Neural cell (in vitro differentiated cells): Measurements from ENCODE around the gene GRPR. TPM values are rescaled to one million over a fixed set of nuclear protein-coding genes. Genes with fewer than 3 reads are reported as not detected.

Experiments
- H2AFZ ChIP-seq: fragments of 200-600, 300-800 bp; sonication (generic), shearing (Covaris generic); 2 replicates; pipeline ENCODE4 v1.6.0; 2014; ENCODE audit warnings: low read depth, mild to moderate bottlenecking, antibody characterized with exemption, low read length, moderate library complexity
- H3F3A ChIP-seq: fragments of 200-600 bp; shearing (Covaris generic); 2 replicates; pipeline ENCODE4 v1.6.1; 2016; ENCODE audit warnings: mild to moderate bottlenecking, moderate library complexity, mixed read lengths, antibody characterized with exemption, low read length; ENCODE audit not compliant: insufficient read depth, poor library complexity, severe bottlenecking
- H3K27ac ChIP-seq: fragments of 200-600, 300-800 bp; sonication (generic), shearing (Covaris generic); 2 replicates; pipeline ENCODE4 v1.5.1; 2014; ENCODE audit warnings: mild to moderate bottlenecking, low read length, moderate library complexity
- H3K27me3 ChIP-seq: fragments of 300-800, 200-600 bp; sonication (generic), shearing (Covaris generic); 2 replicates; pipeline ENCODE4 v1.6.0; 2014; ENCODE audit warnings: mild to moderate bottlenecking, low read depth, low read length, moderate library complexity; ENCODE audit not compliant: insufficient read depth
- H3K36me3 ChIP-seq: fragments of 300-800, 200-600 bp; sonication (generic), shearing (Covaris generic); 2 replicates; pipeline ENCODE4 v1.5.1; 2014; ENCODE audit warnings: mild to moderate bottlenecking, antibody characterized with exemption, low read length, moderate library complexity; ENCODE audit not compliant: insufficient read depth
- H3K4me2 ChIP-seq: fragments of 300-800, 200-600 bp; sonication (generic), shearing (Covaris generic); 2 replicates; pipeline ENCODE4 v1.6.0; 2014; ENCODE audit warnings: mild to moderate bottlenecking, low read length
- H3K4me3 ChIP-seq: fragments of 300-800, 200-600 bp; sonication (generic), shearing (Covaris generic); 2 replicates; pipeline ENCODE4 v1.5.1; 2014; ENCODE audit warnings: mild to moderate bottlenecking, low read length, moderate library complexity
- H3K79me2 ChIP-seq: fragments of 200-600 bp; shearing (Covaris generic); replicated peaks from 2 replicates; pipeline ENCODE4 v1.6.0; 2014; ENCODE audit warnings: mild to moderate bottlenecking, low read length, moderate library complexity; ENCODE audit not compliant: insufficient read depth
- H3K9ac ChIP-seq: fragments of 300-800, 200-600 bp; sonication (generic), shearing (Covaris generic); 2 replicates; pipeline ENCODE4 v1.6.1; 2016; ENCODE audit warnings: mild to moderate bottlenecking, low read length, mixed read lengths
- H3K9me2 ChIP-seq: fragments of 200-600 bp; shearing (Covaris generic); 2 replicates; pipeline ENCODE4 v1.6.1; 2016; ENCODE audit warnings: mild to moderate bottlenecking, low read length, mixed read lengths; ENCODE audit not compliant: insufficient read depth
- H3K9me3 ChIP-seq: fragments of 200-600, 300-800 bp; sonication (generic), shearing (Covaris generic); 2 replicates; pipeline ENCODE4 v1.6.1; 2016; ENCODE audit warnings: mild to moderate bottlenecking, mixed run types, low read length, moderate library complexity, mixed read lengths
- H4K20me1 ChIP-seq: fragments of 200-600 bp; shearing (Covaris generic); 2 replicates; pipeline ENCODE4 v1.6.1; 2016; ENCODE audit warnings: mild to moderate bottlenecking, mixed run types; ENCODE audit not compliant: insufficient read depth
- CTCF ChIP-seq: fragments of 450-650 bp; IDR thresholded peaks from 2 replicates; pipeline ENCODE4 v1.5.1; 2014; ENCODE audit warnings: antibody characterized with exemption, mild to moderate bottlenecking, moderate library complexity; ENCODE audit not compliant: poor library complexity, severe bottlenecking
- EP300 ChIP-seq: fragments of 450-650 bp; conservative IDR thresholded peaks from 2 replicates; pipeline ENCODE4 v1.6.1; 2014; ENCODE audit warnings: antibody characterized with exemption, mild to moderate bottlenecking, moderate library complexity; ENCODE audit not compliant: poor library complexity, severe bottlenecking
- EZH2 ChIP-seq: fragments of 200-600, 300-800 bp; shearing (Covaris generic), sonication (generic); IDR thresholded peaks from 2 replicates; pipeline ENCODE4 v1.6.1; 2014; ENCODE audit warnings: antibody characterized with exemption, low read length, borderline replicate concordance, mild to moderate bottlenecking; ENCODE audit not compliant: insufficient read depth, poor library complexity, severe bottlenecking
- MXI1 ChIP-seq: fragments of 450-650 bp; conservative IDR thresholded peaks from 2 replicates; pipeline ENCODE4 v1.6.1; 2014; ENCODE audit warnings: antibody characterized with exemption, mild to moderate bottlenecking; ENCODE audit not compliant: poor library complexity, severe bottlenecking
- POLR2AphosphoS5 ChIP-seq: IDR thresholded peaks from 2 replicates; pipeline ENCODE4 v1.6.1; 2012
- RAD21 ChIP-seq: fragments of 450-650 bp; conservative IDR thresholded peaks from 2 replicates; pipeline ENCODE4 v1.6.1; 2014; ENCODE audit warnings: antibody characterized with exemption, mild to moderate bottlenecking, moderate library complexity
- REST ChIP-seq: IDR thresholded peaks from 2 replicates; pipeline ENCODE4 v1.6.1; 2012; ENCODE audit warnings: borderline replicate concordance
- SMC3 ChIP-seq: fragments of 450-650 bp; conservative IDR thresholded peaks from 2 replicates; pipeline ENCODE4 v1.6.1; 2014; ENCODE audit warnings: antibody characterized with exemption, mild to moderate bottlenecking, moderate library complexity; ENCODE audit not compliant: poor library complexity
- TAF1 ChIP-seq: IDR thresholded peaks from 2 replicates; pipeline ENCODE4 v1.6.1; 2012; ENCODE audit warnings: low read depth
- polyA plus RNA-seq: library from polyadenylated mRNA; depleted of rRNA; stranded (reverse); fragments of >200 nt; gene quantifications from 2 replicates; pipeline ENCODE4 v1.2.3, GENCODE V29; 2014

The GRPR gene
- polyA plus RNA-seq, 1 donor from 2014 or later = not detected

- Histone ChIP-seq H4K20me1 (no peaks in the 10 kb centered on the region), H3K4me3 (no peak overlapping the region), H3F3A (no peaks in the 10 kb centered on the region), H3K36me3 (no peaks in the 10 kb centered on the region), H3K79me2 (no peaks in the 10 kb centered on the region), H3K4me2 (no peak overlapping the region), H2AFZ (no peak overlapping the region), H3K9me3 (no peaks in the 10 kb centered on the region), H3K9ac (no peak overlapping the region), H3K27me3 (no peaks in the 10 kb centered on the region), H3K9me2 (no peaks in the 10 kb centered on the region), H3K27ac (no peak overlapping the region)
- TF ChIP-seq RAD21 (no peak), EP300 (no peak), TAF1 (no peak), CTCF (no peak), MXI1 (no peak), SMC3 (no peak), POLR2AphosphoS5 (no peak), REST (no peak), EZH2 (no peak)
Observed at GRCh38 chrX:16202943-16203342, 79.6 kb downstream of the GRPR start.

Other genes with a start within 250 kb of the GRPR start
- 0.17 TPM in 1 of 2 replicates, not detected in the other for gene MAGEB17, start 43.9 kb downstream of the GRPR start, polyA plus RNA-seq